Measurements from ENCODE around the gene BMP7.

- TF ChIP-seq CTCF (IDR thresholded peaks at IDR 0.05 in 8 of 11, conservative IDR thresholded peaks at IDR 0.05 in 3 of 11) = no peak
- TF ChIP-seq POLR2A (IDR thresholded peaks at IDR 0.05) = no peak
- TF ChIP-seq POLR2AphosphoS5 (IDR thresholded peaks at IDR 0.05) = no peak
Observed at GRCh38 chr20:57225830-57226229, 40.6 kb downstream of the BMP7 start.

Data from spleen (tissue), 7 donors.